Aorta (tissue), 5 donors: ENCODE measurements around the gene IFI30. TPM values are rescaled to one million over a fixed set of nuclear protein-coding genes. Genes with fewer than 3 reads are reported as not detected.

Experiments used
- ATAC-seq: fragments of 200-7000 bp; cut with Tn5 transposase; one replicate; pipeline ENCODE4 v1.9.1; 2022; ENCODE audit warnings: moderate library complexity; ENCODE audit not compliant: low FRiP score
- DNase-seq, 2 donors: peaks; one replicate each; pipeline ENCODE4 v3.0.0-alpha.2; 2020
- H3K27ac ChIP-seq, 2 donors: one replicate each; pipeline ENCODE4 v1.5.1; 2013; ENCODE audit warnings: low read length in 2 of 2, mild to moderate bottlenecking in 2 of 2, moderate library complexity in 2 of 2, control low read depth in 1 of 2, inconsistent platforms in 1 of 2, low read depth in 1 of 2
- H3K27me3 ChIP-seq, 2 donors: one replicate each; pipeline ENCODE4 v1.6.1; 2013; ENCODE audit warnings: control low read depth in 1 of 2, low read length in 1 of 2, mild to moderate bottlenecking in 1 of 2, moderate library complexity in 1 of 2; ENCODE audit not compliant: insufficient read depth in 2 of 2, control insufficient read depth in 1 of 2
- H3K36me3 ChIP-seq, 2 donors: one replicate each; pipeline ENCODE4 v1.6.1; 2013; ENCODE audit warnings: control low read depth in 1 of 2, low read length in 1 of 2, mild to moderate bottlenecking in 1 of 2; ENCODE audit not compliant: insufficient read depth in 2 of 2, control insufficient read depth in 1 of 2
- H3K4me1 ChIP-seq, 2 donors: one replicate each; pipeline ENCODE4 v1.6.1; 2013; ENCODE audit warnings: low read length in 2 of 2, control low read depth in 1 of 2, mild to moderate bottlenecking in 1 of 2, moderate library complexity in 1 of 2; ENCODE audit not compliant: insufficient read depth in 2 of 2, control insufficient read depth in 1 of 2
- H3K4me3 ChIP-seq, 2 donors: one replicate each; pipeline ENCODE4 v1.5.1; 2013; ENCODE audit warnings: low read length in 2 of 2, control low read depth in 1 of 2, mild to moderate bottlenecking in 1 of 2
- H3K9me3 ChIP-seq: one replicate; pipeline ENCODE4 v1.6.1; 2013; ENCODE audit warnings: mild to moderate bottlenecking, low read length; ENCODE audit not compliant: control insufficient read depth
- WGBS, 2 donors: extraction: QIAGEN DNeasy Blood & Tissue Kit; methylation state at CpG; one replicate each; pipeline ENCODE4 v1.1.7; 2013; 5-methylcytosine and 5-hydroxymethylcytosine counted together
- intact Hi-C, 2 donors: fragments of 100-400 bp; cut with DNase I; formaldehyde crosslinking; loops; one replicate each; pipeline versions ENCODE4 v1.14.2 to v1.15.0; 2022
- polyA plus RNA-seq, 2 donors: library from polyadenylated mRNA; stranded (reverse); fragments of 200-250 nt; gene quantifications; one replicate each; pipeline ENCODE4 v1.2.3, GENCODE V29; 2013
- total RNA-seq, 2 donors: library from RNA; stranded (reverse); fragmentation: NEBNext Ultra II Directional; extraction: Animal tissue kit (Norgen Biotek cat#: 25700); gene quantifications; one replicate each; pipeline ENCODE4 v1.2.1, GENCODE V29; 2021
- donor health status: healthy with polysubstance abuse.
- donor health status: Bipolar disorder and iron deficiency.
- donor health status: DM: no; HTN: no; CAD: no.
- donor health status: DM: no; HTN: no; CAD: no.
- donor health status: DM: yes; HTN: yes; CAD: no.

The IFI30 gene
- total and polyA plus RNA-seq, 4 donors: 35.0 to 107 (median 89.0) TPM

DNA sequence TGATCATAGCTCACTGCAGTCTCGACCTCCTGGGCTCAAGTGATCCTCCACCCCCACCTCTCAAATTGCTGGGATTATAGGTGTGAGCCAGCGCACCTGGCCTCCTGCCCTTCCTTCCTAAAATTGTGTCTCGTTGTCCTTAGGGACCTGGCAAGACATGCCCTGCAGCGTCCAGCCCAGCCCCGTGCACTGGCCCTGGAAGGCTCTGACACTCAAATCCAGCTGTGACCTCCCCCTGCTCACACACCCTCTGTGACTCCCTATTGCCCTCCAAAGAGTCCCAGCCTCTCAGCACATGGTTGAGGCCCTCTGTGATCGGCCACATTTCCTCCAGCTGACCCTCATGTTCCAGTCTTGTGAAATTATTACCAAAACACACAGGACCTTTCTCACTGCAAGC, 24.3 kb downstream of the IFI30 start:
- Histone ChIP-seq H3K4me3 (no peak overlapping the region), H3K4me1 (no peaks in the 10 kb centered on the region), H3K27ac (no peak overlapping the region), H3K9me3 (no peaks in the 10 kb centered on the region), H3K36me3 (no peaks in the 10 kb centered on the region), H3K27me3 (no peaks in the 10 kb centered on the region)
- DNase-seq (no peak), ATAC-seq (no peak)
- WGBS, 2 donors: 77 to 79% methylated on average over 6 of the region's 6 CpGs
- intact Hi-C loops: no loop called here

DNA sequence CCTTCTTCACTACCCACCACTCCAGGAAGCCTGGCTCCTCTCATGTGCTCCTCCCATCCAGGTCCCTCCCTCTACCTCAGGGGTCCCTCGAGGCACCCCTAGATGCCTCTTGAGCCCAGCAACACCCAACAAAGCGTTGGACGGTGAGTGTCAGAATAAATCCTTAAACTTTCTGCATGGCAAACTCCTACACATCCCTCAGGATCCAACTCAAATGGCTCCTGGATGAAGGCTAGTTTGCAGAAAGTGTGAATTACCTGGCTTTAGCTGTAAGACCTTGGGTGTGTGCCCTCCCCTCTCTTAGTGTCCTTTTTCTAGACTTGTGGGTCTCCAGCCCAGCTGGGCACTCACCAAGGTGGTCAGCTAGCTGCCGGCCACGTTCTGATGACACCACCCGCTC, 24.8 kb downstream of the IFI30 start:
- no peak overlapping the region for H3K4me3 ChIP-seq
- H3K9me3 ChIP-seq: no peaks in the 10 kb centered on the region
- DNase-seq (no peak), ATAC-seq (no peak)
- H3K36me3 ChIP-seq: no peaks in the 10 kb centered on the region
- H3K27ac ChIP-seq: no peak overlapping the region
- no peaks in the 10 kb centered on the region for H3K4me1 ChIP-seq
- 91 to 92% methylated on average over 6 of the region's 6 CpGs for WGBS, 2 donors
- no peaks in the 10 kb centered on the region for H3K27me3 ChIP-seq
- intact Hi-C loops: no loop called here

DNA sequence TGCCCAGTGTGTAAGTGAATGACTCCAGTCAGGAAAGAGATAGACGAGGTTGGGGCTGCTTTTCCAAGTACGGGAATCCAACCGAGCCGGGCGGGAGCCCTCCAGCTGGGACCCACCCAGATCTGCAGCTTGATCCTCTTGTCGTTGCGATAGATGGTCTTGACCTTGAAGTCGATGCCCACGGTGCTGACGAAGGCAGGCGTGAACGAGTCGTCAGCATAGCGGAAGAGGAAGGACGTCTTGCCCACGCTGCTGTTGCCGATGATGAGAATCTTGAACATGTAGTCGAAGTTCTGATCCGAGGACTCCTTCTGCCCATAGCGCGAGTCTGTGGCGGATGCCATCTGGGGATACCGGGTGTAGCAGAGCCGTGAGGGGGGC, 28.8 kb downstream of the IFI30 start:
- intact Hi-C loops: loop anchor here in 1 of 2 donors (10.0 kb wide), 1 partner anchor 212 kb away; the partner anchor contains the start of gene SSBP4
- no peak overlapping the region for H3K27ac ChIP-seq
- 87% methylated on average over 24 of the region's 24 CpGs for WGBS, 2 donors
- ATAC-seq (no peak), DNase-seq (no peak)
- no peaks in the 10 kb centered on the region for H3K36me3 ChIP-seq
- H3K9me3 ChIP-seq: no peaks in the 10 kb centered on the region
- H3K27me3 ChIP-seq: no peaks in the 10 kb centered on the region
- H3K4me1 ChIP-seq: peaks cover 0 to 3% of the 10 kb centered on the region in 2 donors
- no peak overlapping the region for H3K4me3 ChIP-seq

DNA sequence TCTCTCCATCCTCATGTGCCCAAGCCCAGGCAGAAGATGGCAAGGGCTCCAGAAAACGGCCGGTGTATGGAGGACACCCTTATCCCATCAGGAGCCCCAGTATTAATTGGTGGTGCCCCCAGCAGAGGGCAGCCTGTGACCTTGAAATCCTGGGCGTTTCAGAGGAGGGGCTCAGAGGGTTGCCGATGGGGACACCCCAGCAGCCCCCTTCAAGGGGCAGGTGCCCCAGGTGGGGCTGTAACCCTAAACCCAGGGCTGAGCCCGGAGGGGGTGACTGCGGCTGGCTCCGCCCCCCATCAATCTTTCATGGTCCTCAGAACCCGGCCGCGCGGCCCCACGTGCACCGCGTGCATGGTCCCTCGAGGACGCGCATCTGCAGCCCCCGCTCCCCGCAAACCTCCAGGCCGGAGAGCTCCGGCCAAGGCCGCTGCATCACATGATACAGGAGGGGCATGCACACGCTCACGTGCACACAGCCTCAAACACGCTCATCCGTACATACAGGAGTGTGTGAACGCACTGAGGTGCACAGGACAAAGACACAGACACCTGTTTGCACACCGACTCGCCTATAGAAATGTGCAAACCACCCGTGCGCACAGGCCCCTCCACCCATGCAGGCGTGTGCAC, 29.3 kb downstream of the IFI30 start:
- Histone ChIP-seq H3K4me1 (peaks cover 0 to 3% of the 10 kb centered on the region in 2 donors), H3K4me3 (no peak overlapping the region), H3K27me3 (no peaks in the 10 kb centered on the region), H3K9me3 (no peaks in the 10 kb centered on the region), H3K27ac (no peak overlapping the region), H3K36me3 (no peaks in the 10 kb centered on the region)
- DNase-seq (peak; percentile 65 to 82), ATAC-seq (no peak)
- WGBS, 2 donors: 6 to 8% methylated on average over 31 to 32 of the region's 32 CpGs
- intact Hi-C loops: loop anchor here in 1 of 2 donors (10.0 kb wide), 1 partner anchor 212 kb away; the partner anchor contains the start of gene SSBP4

DNA sequence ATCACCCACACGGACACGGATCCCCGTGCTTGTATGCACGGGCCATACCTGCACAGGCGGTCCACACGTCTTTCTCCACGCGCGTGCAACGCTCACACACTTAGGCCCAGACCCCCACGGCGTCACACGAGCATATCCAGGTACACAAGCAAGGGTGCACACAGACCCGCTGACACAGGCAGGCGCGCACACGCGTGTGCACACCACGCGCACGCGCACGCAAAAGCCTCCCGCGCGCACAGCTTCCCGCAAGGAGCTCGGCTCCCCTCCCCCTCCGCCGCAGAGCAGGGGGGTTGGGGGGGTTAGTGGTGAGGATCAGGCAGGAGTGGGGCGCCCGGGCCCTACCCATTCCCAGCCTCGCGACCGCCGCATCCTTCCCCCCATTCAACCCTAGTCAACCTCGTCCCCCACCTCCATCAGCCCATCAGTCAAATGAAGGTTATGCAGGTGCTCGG, 29.8 kb downstream of the IFI30 start:
- Histone ChIP-seq H3K9me3 (no peaks in the 10 kb centered on the region), H3K4me3 (peak overlapping the region; percentile 22 to 30), H3K4me1 (peaks cover 0 to 3% of the 10 kb centered on the region in 2 donors), H3K27me3 (no peaks in the 10 kb centered on the region), H3K27ac (no peak overlapping the region), H3K36me3 (no peaks in the 10 kb centered on the region)
- DNase-seq: peak in 1 of 2 donors; percentile 85
- peak; percentile 1 for ATAC-seq
- intact Hi-C loops: loop anchor here in 1 of 2 donors (10.0 kb wide), 1 partner anchor 211 kb away; the partner anchor contains the start of gene SSBP4
- 1% methylated on average over 38 of the region's 38 CpGs for WGBS, 2 donors

DNA sequence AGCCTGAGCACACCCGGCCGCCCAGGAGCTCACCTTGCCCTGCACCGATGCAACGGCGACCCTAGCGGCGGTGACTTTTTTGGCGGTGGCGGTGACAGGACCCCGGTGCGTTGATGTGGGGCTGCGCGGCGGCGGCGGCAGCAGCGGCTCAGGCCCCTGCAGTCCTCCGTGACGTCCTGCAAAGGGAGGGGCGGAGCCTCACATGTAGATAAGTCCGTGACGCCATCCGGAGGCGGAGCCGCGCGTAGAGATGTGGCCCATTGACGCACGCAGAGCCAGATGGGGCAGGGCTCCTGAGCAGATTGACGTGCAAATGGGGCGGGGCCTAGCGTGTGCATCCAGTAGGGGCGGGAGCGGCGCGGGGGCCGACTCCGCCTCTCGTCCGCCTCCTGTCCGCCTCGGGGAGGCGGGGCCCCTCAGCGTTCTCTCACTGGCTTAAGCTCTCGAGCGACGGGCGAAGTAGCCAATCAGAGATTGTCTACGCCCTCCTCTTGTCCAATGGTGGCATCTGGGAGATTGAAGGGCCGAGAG, 30.3 kb downstream of the IFI30 start, which contains the start of gene RAB3A:
TSS of gene RAB3A (minus strand) at position 180 of the 531 bp plus-strand sequence. CDS start 1,302 bp downstream, outside the sequence.
- ATAC-seq: peak; percentile 98
- Histone ChIP-seq H3K27me3 (no peaks in the 10 kb centered on the region), H3K4me3 (peak within 1 kb of the TSS; percentile 41 to 66), H3K9me3 (no peaks in the 10 kb centered on the region), H3K36me3 (no peaks in the 10 kb centered on the region), H3K4me1 (peaks cover 0 to 3% of the 10 kb centered on the region in 2 donors), H3K27ac (peak within 1 kb of the TSS; percentile 72 to 87)
- WGBS, 2 donors: 0 to 1% methylated on average over 45 to 50 of the region's 50 CpGs
- intact Hi-C loops: loop anchor here in 1 of 2 donors (1.0 to 10.0 kb wide), 2 partner anchors 11 to 211 kb away; partner anchors contain the start of genes MPV17L2 and SSBP4
- DNase-seq: peak; percentile 100

DNA sequence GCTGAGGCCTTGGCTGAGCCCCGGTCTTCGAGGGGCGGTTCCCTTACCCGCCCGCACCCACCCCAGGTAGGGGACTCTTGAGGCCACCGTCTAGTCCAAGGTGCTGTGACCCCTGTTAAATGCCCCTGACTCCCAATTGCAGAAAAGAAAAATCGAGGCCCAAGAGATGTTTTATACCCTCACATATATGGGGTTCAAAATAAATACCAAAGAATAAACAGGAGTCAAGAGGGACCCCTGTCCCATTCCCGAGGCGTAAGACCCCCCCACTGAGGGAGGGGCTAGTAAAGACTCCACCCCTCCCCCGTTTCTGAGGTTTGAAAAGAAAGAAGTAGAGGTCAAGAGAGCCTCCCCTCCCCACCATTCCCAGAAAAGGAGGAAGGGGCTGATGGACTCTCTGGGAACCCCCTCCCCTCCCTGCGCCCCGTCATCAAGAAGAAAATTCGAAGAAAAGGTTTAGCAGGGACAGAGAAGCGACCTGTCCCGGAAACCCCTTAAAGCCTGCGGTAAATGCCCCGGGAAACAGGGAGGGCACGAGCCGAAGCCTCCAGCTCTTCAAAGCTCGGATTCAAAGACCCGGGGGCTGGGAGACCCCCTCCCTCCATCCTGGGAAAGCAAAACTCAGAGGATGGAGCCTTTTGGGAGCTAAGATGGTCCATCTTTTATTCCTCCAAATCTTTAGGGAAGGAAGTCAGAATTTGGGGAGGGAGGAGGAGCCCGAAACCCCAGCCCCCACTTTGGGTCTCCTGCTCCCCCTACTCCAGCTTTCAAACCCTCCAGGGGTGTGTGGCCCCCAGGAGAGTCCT, 31.0 kb downstream of the IFI30 start:
- Histone ChIP-seq H3K4me1 (peaks cover 0 to 3% of the 10 kb centered on the region in 2 donors), H3K9me3 (no peaks in the 10 kb centered on the region), H3K4me3 (peak overlapping the region; percentile 41 to 66), H3K36me3 (no peaks in the 10 kb centered on the region), H3K27me3 (no peaks in the 10 kb centered on the region), H3K27ac (peak overlapping the region; percentile 72 to 87)
- 1% methylated on average over 22 of the region's 22 CpGs for WGBS, 2 donors
- DNase-seq (peak in 1 of 2 donors; percentile 62), ATAC-seq (peak; percentile 53)
- intact Hi-C loops: loop anchor here (1.0 to 10.0 kb wide), 4 partner anchors 11 to 210 kb away; partner anchors contain the start of genes LSM4 (in 1 of the 2), MPV17L2 (in 1 of the 2) and SSBP4 (in 1 of the 2)

DNA sequence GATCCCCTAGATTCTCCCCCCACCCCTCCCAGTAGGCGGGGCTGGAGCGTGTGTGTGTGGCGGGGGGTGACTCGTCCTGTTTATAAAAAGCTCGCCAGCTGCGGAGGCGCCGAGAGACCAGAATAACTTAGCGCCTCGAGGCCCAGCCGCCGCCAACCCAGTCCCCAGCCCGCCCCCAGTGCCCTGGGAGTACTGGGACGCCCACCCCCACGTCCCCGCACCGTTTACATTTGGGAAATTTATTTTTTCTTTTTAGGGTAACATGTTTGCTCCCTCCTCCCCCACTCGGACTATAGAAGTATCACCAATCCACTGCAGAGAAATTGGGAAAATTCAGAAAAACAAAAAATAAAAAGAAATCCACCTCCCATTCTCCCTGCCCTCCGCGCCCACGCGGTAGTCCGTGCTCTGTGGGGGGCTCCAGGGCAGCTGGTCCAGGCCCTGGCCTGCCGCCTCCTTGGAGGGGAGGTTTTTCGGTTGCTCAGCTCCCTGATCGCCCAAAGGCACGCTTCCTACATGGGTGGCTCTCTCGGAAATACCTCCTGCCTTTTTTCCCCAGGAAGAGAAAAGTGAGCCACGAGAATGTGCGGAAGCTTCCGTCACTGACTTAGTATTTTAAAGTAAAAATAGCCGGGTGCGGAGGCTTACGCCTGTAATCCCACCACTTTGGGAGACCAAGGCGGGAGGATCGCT, 31.7 kb downstream of the IFI30 start:
- DNase-seq (peak; percentile 89 to 94), ATAC-seq (peak; percentile 51)
- Histone ChIP-seq H3K4me3 (peak overlapping the region; percentile 41 to 66), H3K9me3 (no peaks in the 10 kb centered on the region), H3K27me3 (no peaks in the 10 kb centered on the region), H3K27ac (peak overlapping the region in 1 of 2 donors; percentile 87), H3K4me1 (peaks cover 0 to 3% of the 10 kb centered on the region in 2 donors), H3K36me3 (no peaks in the 10 kb centered on the region)
- WGBS, 2 donors: 20 to 21% methylated on average over 36 of the region's 36 CpGs
- intact Hi-C loops: loop anchor here (5.0 to 10.0 kb wide), 3 partner anchors 47 to 209 kb away; partner anchors contain the start of genes LSM4 (in 1 of the 2) and SSBP4 (in 1 of the 2)
